Heart left ventricle (tissue), 16 donors: Measurements from ENCODE around the gene CCDC74B. TPM values are rescaled to one million over a fixed set of nuclear protein-coding genes. Genes with fewer than 3 reads are reported as not detected.
"Not testable (repeated sequence)": the region's sequence is repeated elsewhere in the genome, so short reads cannot be mapped to it uniquely, and the experiment has no call there.

ENCODE experiments used
- ATAC-seq, 4 donors: fragments of 200-7000 bp; cut with Tn5 transposase; one replicate each; pipeline ENCODE4 v1.9.1; 2020 to 2022; ENCODE audit warnings: moderate library complexity in 4 of 4, mild to moderate bottlenecking in 3 of 4, moderate number of reproducible peaks in 1 of 4
- DNase-seq, 5 donors: peaks; one replicate each; pipeline ENCODE4 v3.0.0-alpha.2; 2020
- H3K27ac ChIP-seq, 12 donors: fragments of 200-600 bp; sonication (generic) in 4 of 12; one replicate each; pipeline versions ENCODE4 v1.5.0 to v1.8.0; 2016 to 2022; ENCODE audit warnings: mild to moderate bottlenecking in 2 of 12
- H3K27me3 ChIP-seq, 9 donors: fragments of 200-600 bp; sonication (generic) in 2 of 9; one replicate each; pipeline versions ENCODE4 v1.5.1 to v1.8.0; 2016 to 2022; ENCODE audit warnings: mild to moderate bottlenecking in 3 of 9
- H3K36me3 ChIP-seq, 9 donors: fragments of 200-600 bp; sonication (generic) in 2 of 9; one replicate each; pipeline versions ENCODE4 v1.5.0 to v1.8.0; 2018 to 2022; ENCODE audit warnings: mild to moderate bottlenecking in 2 of 9
- H3K4me1 ChIP-seq, 12 donors: fragments of 200-600 bp; sonication (generic) in 4 of 12; one replicate each; pipeline versions ENCODE4 v1.5.0 to v1.8.0; 2016 to 2022; ENCODE audit warnings: mild to moderate bottlenecking in 3 of 12
- H3K4me3 ChIP-seq, 12 donors: fragments of 200-600 bp; sonication (generic) in 4 of 12; one replicate each; pipeline versions ENCODE4 v1.5.0 to v1.8.0; 2017 to 2022; ENCODE audit warnings: mild to moderate bottlenecking in 9 of 12, moderate library complexity in 4 of 12
- H3K9me3 ChIP-seq, 12 donors: fragments of 200-600 bp; sonication (generic) in 4 of 12; one replicate each; pipeline versions ENCODE4 v1.5.0 to v1.8.0; 2016 to 2022; ENCODE audit warnings: mild to moderate bottlenecking in 1 of 12
- whole genome bisulfite sequencing, 4 donors: extraction: QIAGEN DNeasy Blood & Tissue Kit in 2 of 4; methylation state at CpG; one replicate each; pipeline versions ENCODE4 v1.1.5 to v1.1.7; 2013 to 2018; 5-methylcytosine and 5-hydroxymethylcytosine counted together
- intact Hi-C, 10 donors: fragments of 100-400 bp; cut with DNase I; formaldehyde crosslinking; loops; one replicate each; pipeline versions ENCODE4 v1.11.1 to v1.14.2; 2022
- polyA plus RNA-seq, 2 donors: library from polyadenylated mRNA; stranded (reverse); fragments of 200-250 nt; gene quantifications; one replicate each; pipeline ENCODE4 v1.2.3, GENCODE V29; 2013
- total RNA-seq, 9 donors: library from RNA; depleted of rRNA in 2 of 9; stranded (reverse); fragments of >200 nt in 2 of 9; fragmentation: NEBNext Ultra II Directional in 3 of 9; extraction: Animal tissue kit (Norgen Biotek cat#: 25700) in 3 of 9; gene quantifications; one replicate each; pipeline versions ENCODE4 v1.1.0 to v1.2.4, GENCODE V29; 2016 to 2023
- donor health status: ischemic (EF 13 %, LVEDD 7.1; RV severe dilation, severe dysfunction).
- donor health status: healthy with polysubstance abuse.
- donor health status: DM: no; HTN: yes; CAD: no.
- donor health status: DM: no; HTN: no; CAD: no.
- donor health status: ischemic (EF 25% LVEDD 6.9; RV normal size, moderate dysfunction).
- donor health status: ischemic (EF 25% LVEDD 5.7; RV mildly dilated, moderate dysfunction).
- donor health status: healthy.
- donor health status: DM: yes; HTN: yes; CAD: no.
- donor health status: ischemic (EF 35%, LVEDD 5.7; RV mildly dilated, moderate dysfunction).
- donor health status: nonischemic (EF 11% LVEDD 7.7; RV severe dilation, severe dysfunction).
- donor health status: DM: yes; HTN: yes; CAD: no.
- donor health status: PGD.
- donor health status: ischemic (EF 29% LVEDD 5.4; RV normal size, mild dysfunction).
- donor health status: nonischemic (EF 23%, LVEDD 6.1; RV moderate dilation, normal function).

Gene CCDC74B
- total and polyA plus RNA-seq, 11 donors = 0.14 to 2.3 (median 0.52) TPM; not detected in 1

- WGBS, 4 donors = 73 to 84% (median 80%) methylated on average over 5 to 13 of the region's 13 CpGs
- Histone ChIP-seq H3K27me3 (peaks cover 0 to 15% (median 0%) of the 10 kb centered on the region in 9 donors), H3K4me1 (peaks cover 0 to 11% (median 0%) of the 10 kb centered on the region in 12 donors)
- H3K4me3 ChIP-seq, H3K27ac ChIP-seq, DNase-seq, intact Hi-C loops, H3K36me3 ChIP-seq, ATAC-seq, H3K9me3 ChIP-seq: not testable (repeated sequence)
Measured at GRCh38 chr2:130142396-130143265, 2.3 kb downstream of the CCDC74B start.

- H3K4me3 ChIP-seq, intact Hi-C loops, DNase-seq, ATAC-seq, H3K36me3 ChIP-seq, H3K27ac ChIP-seq, H3K9me3 ChIP-seq: not testable (repeated sequence)
- WGBS, 4 donors = 90 to 98% (median 94%) methylated on average over 6 to 18 of the region's 22 CpGs
- Histone ChIP-seq H3K27me3 (peaks cover 0 to 15% (median 0%) of the 10 kb centered on the region in 9 donors), H3K4me1 (peaks cover 0 to 11% (median 0%) of the 10 kb centered on the region in 12 donors)
Measured at GRCh38 chr2:130141645-130142370, 3.1 kb downstream of the CCDC74B start.

- Histone ChIP-seq H3K4me1 (peaks cover 0 to 11% (median 0%) of the 10 kb centered on the region in 12 donors), H3K27me3 (peaks cover 0 to 15% (median 0%) of the 10 kb centered on the region in 9 donors)
- 94 to 98% (median 97%) methylated on average over 3 to 4 of the region's 6 CpGs; no CpG with 5 or more reads in 1 of the 4 donors for WGBS, 4 donors
- H3K4me3 ChIP-seq, H3K9me3 ChIP-seq, H3K36me3 ChIP-seq, H3K27ac ChIP-seq, ATAC-seq, DNase-seq, intact Hi-C loops: not testable (repeated sequence)
Measured at GRCh38 chr2:130141002-130141401, 3.9 kb downstream of the CCDC74B start.

- intact Hi-C loops, ATAC-seq, H3K9me3 ChIP-seq, H3K36me3 ChIP-seq, DNase-seq, H3K27ac ChIP-seq, H3K4me3 ChIP-seq: not testable (repeated sequence)
- Histone ChIP-seq H3K4me1 (peaks cover 0 to 11% (median 0%) of the 10 kb centered on the region in 12 donors), H3K27me3 (peaks cover 0 to 13% (median 0%) of the 10 kb centered on the region in 9 donors)
- WGBS, 4 donors = 91% methylated on average over 7 of the region's 7 CpGs; no CpG with 5 or more reads in 2 of the 4 donors
Measured at GRCh38 chr2:130140516-130140915, 4.4 kb downstream of the CCDC74B start.

GRCh38 chr2:130139331-130140280 is 5.3 kb downstream of the CCDC74B start:
- not testable (repeated sequence) for H3K4me3 ChIP-seq

GRCh38 chr2:130138841-130139251 is 6.1 kb downstream of the CCDC74B start:
- H3K27ac ChIP-seq = not testable (repeated sequence)
- ATAC-seq (peak in 1 of 4 donors; percentile 33), DNase-seq (peak in 1 of 5 donors; percentile 56)

More at GRCh38 chr2:130139331-130140280, 5.3 kb downstream of the CCDC74B start:
- H3K27me3 ChIP-seq, H3K27ac ChIP-seq, ATAC-seq, H3K9me3 ChIP-seq, H3K36me3 ChIP-seq, DNase-seq, intact Hi-C loops, H3K4me1 ChIP-seq: not testable (repeated sequence)
- WGBS, 4 donors = 74 to 86% (median 83%) methylated on average over 21 to 29 of the region's 30 CpGs

GRCh38 chr2:130138326-130138725 is 6.6 kb downstream of the CCDC74B start:
- H3K9me3 ChIP-seq, intact Hi-C loops, H3K27ac ChIP-seq, H3K36me3 ChIP-seq, H3K4me1 ChIP-seq, H3K27me3 ChIP-seq, ATAC-seq, H3K4me3 ChIP-seq, DNase-seq: not testable (repeated sequence)
- WGBS, 4 donors = 82 to 100% (median 85%) methylated on average over 1 to 12 of the region's 13 CpGs

More at GRCh38 chr2:130138841-130139251, 6.1 kb downstream of the CCDC74B start:
- H3K36me3 ChIP-seq, H3K4me1 ChIP-seq, H3K4me3 ChIP-seq, intact Hi-C loops, H3K27me3 ChIP-seq, H3K9me3 ChIP-seq: not testable (repeated sequence)
- whole genome bisulfite sequencing, 4 donors = 40 to 79% (median 68%) methylated on average over 1 to 15 of the region's 15 CpGs

GRCh38 chr2:130137118-130137517 is 7.8 kb downstream of the CCDC74B start:
- H3K4me1 ChIP-seq, H3K9me3 ChIP-seq, H3K36me3 ChIP-seq, intact Hi-C loops, ATAC-seq, H3K27ac ChIP-seq, H3K4me3 ChIP-seq, DNase-seq, H3K27me3 ChIP-seq: not testable (repeated sequence)
- WGBS, 4 donors = 54 to 100% (median 83%) methylated on average over 2 to 5 of the region's 5 CpGs

- H3K9me3 ChIP-seq, intact Hi-C loops, H3K36me3 ChIP-seq, H3K4me3 ChIP-seq, ATAC-seq, DNase-seq, H3K27ac ChIP-seq, H3K27me3 ChIP-seq, H3K4me1 ChIP-seq: not testable (repeated sequence)
- 86 to 94% (median 89%) methylated on average over 5 to 9 of the region's 10 CpGs for WGBS, 4 donors
Measured at GRCh38 chr2:130136546-130136945, 8.4 kb downstream of the CCDC74B start.
